CD4-positive, alpha-beta T cell treated with Interleukin-15 for 4 hours (primary cell): Measurements from ENCODE around the gene UTP11.
A peak's percentile ranks its signal among the peaks of the same experiment; 100 is the strongest.
"Not testable (repeated sequence)": the region's sequence is repeated elsewhere in the genome, so short reads cannot be mapped to it uniquely, and the experiment has no call there.

Experiments used
- DNase-seq: peaks from one replicate; pipeline ENCODE4 v3.0.0-alpha.2; 2020; ENCODE audit warnings: low spot score

UTP11 gene

GRCh38 chr1:38012363-38013226, at the start of gene UTP11:
Gene UTP11, plus strand, starts transcription at chr1:38012734. Its CDS starts 69 bp downstream, at chr1:38012803.
- DNase-seq, result peak; percentile 95

- not testable (repeated sequence) for DNase-seq
These were observed 48.4 kb upstream of the UTP11 start for GRCh38 chr1:37964106-37964505.

- DNase-seq, result no peak
These were observed 47.2 kb upstream of the UTP11 start for GRCh38 chr1:37965301-37965700.

- DNase-seq, result not testable (repeated sequence)
These were observed 38.9 kb upstream of the UTP11 start for GRCh38 chr1:37973684-37974083.

GRCh38 chr1:37974567-37974966, 38.0 kb upstream of the UTP11 start:
- no peak for DNase-seq

GRCh38 chr1:37975083-37975482, 37.5 kb upstream of the UTP11 start:
- DNase-seq, result not testable (repeated sequence)

GRCh38 chr1:37978541-37978940, 34.0 kb upstream of the UTP11 start:
- no peak for DNase-seq

GRCh38 chr1:37983546-37983945, 29.0 kb upstream of the UTP11 start:
- no peak for DNase-seq

- DNase-seq, result no peak
These were observed 24.9 kb upstream of the UTP11 start for GRCh38 chr1:37987679-37988078.

- DNase-seq, result peak; percentile 30
These were observed 23.1 kb upstream of the UTP11 start for GRCh38 chr1:37989361-37989930.

- DNase-seq, result no peak
These were observed 17.5 kb upstream of the UTP11 start for GRCh38 chr1:37994886-37995566.

- no peak for DNase-seq
These were observed 16.7 kb upstream of the UTP11 start for GRCh38 chr1:37995751-37996345.

GRCh38 chr1:37997256-37998088, 15.1 kb upstream of the UTP11 start:
- DNase-seq, result no peak

- no peak for DNase-seq
These were observed 14.3 kb upstream of the UTP11 start for GRCh38 chr1:37998089-37998808.

GRCh38 chr1:37998913-37999429, 13.6 kb upstream of the UTP11 start:
- no peak for DNase-seq

- DNase-seq, result no peak
These were observed 12.9 kb upstream of the UTP11 start for GRCh38 chr1:37999430-38000232.

GRCh38 chr1:38000233-38000528, 12.4 kb upstream of the UTP11 start:
- no peak for DNase-seq

GRCh38 chr1:38000529-38001455, 11.7 kb upstream of the UTP11 start:
- DNase-seq, result no peak
